GM19324 (cell line): Measurements from ENCODE around the gene CENPX.
"Not testable (repeated sequence)": the region's sequence is repeated elsewhere in the genome, so short reads cannot be mapped to it uniquely, and the experiment has no call there.

Experiments
- ATAC-seq: cut with Tn5 transposase; IDR thresholded peaks from one replicate; pipeline ENCODE4 v1.9.1; 2021; ENCODE audit warnings: mild to moderate bottlenecking, moderate library complexity; ENCODE audit not compliant: unreplicated experiment, low FRiP score

CENPX gene

DNA sequence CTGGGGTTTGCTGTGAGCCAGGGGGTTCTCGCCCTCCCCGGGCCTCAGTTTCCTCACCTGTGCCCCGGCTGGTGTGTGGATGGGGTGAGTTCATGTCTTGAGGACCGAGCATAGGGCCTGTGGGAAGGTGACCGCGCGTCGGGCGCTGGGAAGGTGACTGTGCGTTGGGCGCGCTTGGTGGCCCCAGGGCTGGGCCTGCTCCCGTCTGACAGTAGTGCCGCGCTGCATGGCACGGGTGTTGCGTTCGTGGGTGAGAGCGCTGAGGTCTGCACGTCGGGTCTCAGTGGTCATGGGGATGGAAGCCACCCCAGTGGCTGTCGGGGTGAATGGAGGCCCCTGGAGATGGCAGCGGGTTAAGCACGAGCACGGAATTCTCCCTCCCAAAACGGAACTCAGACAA is 36.1 kb downstream of the CENPX start:
- ATAC-seq, result no peak

- no peak for ATAC-seq
Measured at GRCh38 chr17:81984773-81985410, 37.8 kb downstream of the CENPX start.

DNA sequence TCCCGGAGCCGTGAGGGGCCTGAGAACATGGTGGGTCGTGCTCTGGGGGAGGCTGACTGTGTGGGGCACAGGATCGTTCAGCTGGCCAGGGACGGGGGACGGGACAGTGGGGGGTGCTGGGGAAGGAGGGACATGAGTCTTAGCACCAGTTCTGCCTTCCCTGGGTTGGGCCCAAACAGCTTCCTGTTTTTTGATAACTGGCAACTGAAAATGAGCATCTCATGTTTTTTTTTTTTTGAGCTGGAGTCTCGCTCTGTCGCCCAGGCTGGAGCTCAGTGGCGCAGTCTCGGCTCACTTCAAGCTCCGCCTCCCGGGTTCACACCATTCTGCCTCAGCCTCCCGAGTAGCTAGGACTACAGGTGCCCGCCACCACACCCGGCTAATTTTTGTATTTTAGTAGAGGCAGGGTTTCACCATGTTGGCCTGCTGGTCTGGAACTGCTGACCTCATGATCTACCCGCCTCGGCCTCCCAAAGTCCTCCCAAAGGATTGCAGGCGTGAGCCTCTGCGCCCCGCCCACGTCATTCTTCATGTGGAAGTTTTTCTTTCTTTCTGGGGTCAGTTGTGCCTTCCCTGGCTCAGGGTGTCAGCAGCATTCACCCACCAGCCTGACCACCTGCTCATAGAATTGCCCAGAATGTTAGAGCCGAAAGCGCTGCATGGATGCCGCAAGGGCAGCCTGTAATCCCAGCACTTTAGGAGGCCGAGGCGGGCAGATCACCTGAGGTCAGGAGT is 38.9 kb downstream of the CENPX start:
- no peak for ATAC-seq

DNA sequence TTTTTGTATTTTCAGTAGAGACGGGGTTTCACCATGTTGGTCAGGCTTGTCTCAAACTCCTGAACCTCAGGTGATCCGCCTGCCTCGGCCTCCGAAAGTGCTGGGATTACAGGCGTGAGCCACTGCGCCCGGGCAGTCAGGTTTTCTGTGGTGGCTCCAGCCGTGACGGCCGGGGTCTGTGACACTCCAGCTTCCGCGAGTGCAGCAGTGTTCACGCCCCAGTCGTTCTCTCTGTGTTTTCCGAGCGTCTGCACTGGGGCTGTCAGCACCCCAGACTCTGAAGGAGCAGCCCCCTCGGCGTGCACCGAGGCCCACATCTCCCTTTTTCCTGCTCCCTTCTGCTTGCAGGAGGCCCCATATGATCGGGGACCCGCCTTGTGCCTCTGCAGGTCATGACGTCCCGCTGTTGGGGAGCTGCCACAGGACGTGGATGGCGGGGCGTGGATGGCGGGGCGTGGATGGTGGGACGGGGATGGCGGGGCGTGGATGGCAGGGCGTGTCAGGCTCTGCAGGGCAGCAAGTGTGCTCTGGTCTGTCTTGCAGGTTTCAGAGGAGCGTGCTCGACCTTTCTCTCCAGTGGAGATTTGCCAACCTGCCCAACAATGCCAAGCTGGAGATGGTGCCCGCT is 39.6 kb downstream of the CENPX start:
- no peak for ATAC-seq

GRCh38 chr17:81981511-81981910 is 41.2 kb downstream of the CENPX start:
- not testable (repeated sequence) for ATAC-seq

DNA sequence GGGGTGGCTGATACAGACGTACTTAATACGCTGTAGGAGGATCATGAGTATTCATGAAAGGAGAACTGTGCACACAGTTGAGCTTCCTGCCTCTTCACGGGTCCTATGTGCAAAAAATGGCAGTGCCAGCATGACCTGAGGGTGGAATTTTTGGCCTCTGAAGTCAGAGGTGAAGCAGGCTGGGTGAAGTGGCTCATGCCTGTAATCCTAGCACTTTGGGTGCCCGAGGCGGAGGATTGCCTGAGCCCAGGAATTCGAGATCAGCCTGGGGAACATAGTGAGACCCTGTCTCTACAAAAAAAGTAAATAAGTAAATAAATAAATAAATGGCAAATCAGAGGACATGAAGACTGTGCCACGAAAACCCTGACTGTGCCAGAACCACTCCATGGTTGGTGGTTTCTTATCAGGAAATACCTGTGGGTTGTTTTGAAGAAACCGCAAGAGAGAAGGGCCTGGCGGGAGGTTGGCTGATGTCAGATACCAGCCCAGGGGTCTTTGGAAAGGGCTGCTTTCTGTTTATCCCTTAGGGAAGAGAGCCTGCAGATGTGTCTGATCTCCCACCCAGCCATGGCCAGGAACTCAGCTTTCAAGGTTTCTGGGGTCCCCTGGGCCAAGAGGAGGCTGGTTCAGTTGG is 41.9 kb downstream of the CENPX start:
- no peak for ATAC-seq

GRCh38 chr17:81980122-81980521 is 42.6 kb downstream of the CENPX start:
- no peak for ATAC-seq

DNA sequence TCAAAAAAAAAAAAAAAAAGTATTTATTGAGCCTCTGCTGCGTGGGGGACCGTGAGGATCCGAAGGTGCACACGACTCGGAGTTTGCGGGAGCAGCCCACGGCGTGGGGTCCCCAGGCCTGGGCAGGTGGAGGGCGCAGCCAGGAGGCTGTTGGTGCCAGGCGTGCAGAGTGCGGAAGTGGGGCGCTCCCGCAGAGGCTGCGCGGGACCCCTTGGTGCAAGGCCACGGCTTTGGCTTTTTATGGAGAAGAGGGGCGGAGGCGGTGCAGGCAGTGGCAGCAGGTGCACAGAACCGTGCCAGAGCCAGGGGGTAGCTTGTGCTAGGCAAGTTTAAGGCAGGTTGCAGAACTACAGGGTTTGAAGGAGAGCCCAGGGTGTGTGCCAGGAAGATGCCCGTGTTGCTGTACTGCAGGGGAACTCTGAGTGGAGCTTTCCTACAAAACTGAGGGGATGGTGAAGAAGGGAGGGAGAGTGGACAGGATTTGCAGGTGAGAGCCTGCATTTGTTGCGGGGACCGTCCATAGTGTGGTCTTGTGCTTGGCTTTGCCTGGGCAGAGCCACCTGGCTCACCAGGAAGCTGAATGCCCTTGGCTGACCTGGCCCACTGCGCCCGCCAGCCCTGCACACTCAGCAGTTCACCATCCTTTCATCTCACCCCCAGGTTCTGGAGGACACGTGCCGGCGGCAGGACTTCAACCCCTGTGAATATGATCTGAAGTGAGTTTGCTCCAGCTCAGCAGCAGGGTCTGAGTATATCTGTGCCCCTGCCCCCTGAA is 44.0 kb downstream of the CENPX start:
- no peak for ATAC-seq

DNA sequence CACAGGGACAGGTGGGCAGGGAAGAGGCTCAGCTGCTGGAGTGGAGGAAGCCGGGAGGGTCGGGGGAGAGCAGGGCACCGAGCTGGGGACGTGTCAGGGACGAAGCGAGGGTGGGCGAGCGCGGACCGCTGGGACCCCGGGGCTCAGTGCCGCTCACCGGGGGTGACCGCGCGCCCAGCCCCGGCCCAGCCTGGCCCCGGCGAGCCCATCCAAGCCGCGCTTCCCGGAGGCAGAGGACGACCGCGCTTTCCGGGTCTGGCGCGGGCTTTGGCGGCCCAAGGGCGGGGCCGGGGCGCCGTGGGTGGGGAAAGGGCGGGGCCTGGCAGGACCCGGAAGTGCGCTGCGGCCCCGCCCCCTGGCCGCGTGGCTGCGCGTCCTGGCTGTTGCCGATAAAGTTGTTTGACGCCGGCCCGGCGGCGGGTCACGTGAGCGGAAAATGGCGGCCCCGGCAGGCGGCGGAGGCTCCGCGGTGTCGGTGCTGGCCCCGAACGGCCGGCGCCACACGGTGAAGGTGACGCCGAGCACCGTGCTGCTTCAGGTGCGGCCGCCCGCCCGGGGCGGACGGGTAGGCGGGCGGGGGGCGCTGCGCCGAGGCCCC is 45.4 kb downstream of the CENPX start, which contains the start of gene ASPSCR1:
ASPSCR1 (plus strand) TSS at position 419 of the 598 bp plus-strand sequence; CDS start at position 437, 18 bp downstream.
- ATAC-seq, result peak; percentile 93

GRCh38 chr17:81976332-81977210 is 46.1 kb downstream of the CENPX start:
- peak; percentile 4 for ATAC-seq

DNA sequence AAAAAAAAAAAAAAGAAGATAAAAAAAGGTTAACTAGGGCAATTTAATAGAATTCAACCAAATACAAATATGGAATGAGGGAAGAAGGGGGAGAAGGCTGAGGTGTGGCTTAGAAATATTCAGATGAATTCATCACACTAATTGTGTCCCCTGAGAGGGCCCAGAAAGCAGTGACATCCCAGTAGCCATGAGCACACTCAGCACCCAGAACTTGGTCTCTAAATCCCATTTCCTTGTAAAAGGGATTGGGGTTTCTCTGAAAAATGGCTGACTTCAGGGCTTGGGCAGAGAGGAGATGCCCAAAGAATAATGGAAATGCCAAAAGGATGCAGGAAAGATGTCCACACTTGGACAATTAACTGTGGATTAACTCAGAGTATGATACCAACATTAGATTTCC is 49.2 kb downstream of the CENPX start:
- ATAC-seq, result no peak

DNA sequence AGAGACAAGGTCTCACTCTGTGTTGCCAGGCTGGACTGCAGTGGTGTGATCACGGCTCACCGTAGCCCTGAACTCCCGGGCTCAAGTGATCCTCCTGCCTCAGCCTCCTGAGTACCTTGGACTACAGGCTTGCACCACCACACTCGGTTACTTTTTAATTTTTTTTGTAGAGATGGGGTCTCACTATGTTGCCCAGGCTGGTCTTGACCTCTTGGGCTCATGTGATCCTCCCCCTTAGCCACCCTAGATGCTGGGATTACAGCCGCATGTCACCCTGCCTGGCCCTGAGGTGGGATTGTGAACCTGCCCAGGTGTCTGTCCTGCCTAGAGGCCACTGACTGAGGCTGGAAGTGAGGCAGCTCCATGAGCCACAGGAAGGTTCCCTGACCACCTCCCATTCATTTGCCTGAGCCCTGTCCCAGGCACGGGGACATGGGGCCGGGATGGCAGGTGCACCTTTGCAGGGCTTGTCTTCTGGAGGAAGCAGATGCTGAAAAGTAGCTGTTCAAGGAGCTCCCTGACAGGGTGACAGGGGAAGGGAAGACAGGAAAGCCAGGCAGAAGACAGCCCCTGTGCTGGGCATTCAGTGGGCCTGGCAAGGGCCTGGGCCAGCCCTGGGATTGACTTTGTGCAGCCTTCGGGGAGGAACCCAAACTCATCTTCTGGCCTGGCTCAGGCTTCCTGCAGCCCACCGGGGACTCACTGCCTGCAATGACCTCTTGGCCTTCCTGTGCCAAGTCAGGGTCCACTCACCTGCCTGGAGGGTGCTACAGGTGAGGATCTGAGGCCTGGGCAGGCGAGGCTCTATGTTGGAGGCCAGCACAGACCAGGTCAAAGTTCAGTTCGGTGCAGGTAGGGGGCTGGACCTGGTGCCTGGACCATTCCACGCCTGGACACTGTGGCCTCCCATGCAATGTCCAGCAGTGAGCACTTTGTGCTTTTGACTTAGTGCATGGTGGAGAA is 53.5 kb downstream of the CENPX start:
- no peak for ATAC-seq
